Measurements from ENCODE around the gene HAND2. TPM values are rescaled to one million over a fixed set of nuclear protein-coding genes. Genes with fewer than 3 reads are reported as not detected.

HAND2 gene
- total and polyA plus RNA-seq, 4 donors: 0.20 to 0.21 TPM; not detected in 2

- Histone ChIP-seq H3K9me3 (ENCODE audit: control insufficient read depth, insufficient read depth, low read length) (peaks cover 1% of the 10 kb centered on the region), H3K4me1 (ENCODE audit: control insufficient read depth, insufficient read depth, low read length) (peaks cover 25% of the 10 kb centered on the region), H3K27ac (ENCODE audit: low read depth, low read length) (no peak overlapping the region), H3K36me3 (ENCODE audit: control insufficient read depth, insufficient read depth, low read length) (no peaks in the 10 kb centered on the region), H3K4me3 (ENCODE audit: low read depth, low read length) (no peak overlapping the region), H3K27me3 (ENCODE audit: control insufficient read depth, insufficient read depth, low read length) (peaks cover 99% of the 10 kb centered on the region)
- WGBS (ENCODE audit: insufficient coverage): no CpG with 5 or more reads among the region's 4 CpGs
- no peak for DNase-seq (ENCODE audit: low read depth in 4 of 6, low spot score in 6 of 6)
These were observed 15.3 kb downstream of the HAND2 start for GRCh38 chr4:173514641-173515217.

GRCh38 chr4:173513651-173514050 lies 16.4 kb downstream of the HAND2 start:
- no peak for DNase-seq (ENCODE audit: low read depth in 4 of 6, low spot score in 6 of 6)
- Histone ChIP-seq H3K4me1 (ENCODE audit: control insufficient read depth, insufficient read depth, low read length) (peaks cover 33% of the 10 kb centered on the region), H3K27me3 (ENCODE audit: control insufficient read depth, insufficient read depth, low read length) (peaks cover 99% of the 10 kb centered on the region), H3K27ac (ENCODE audit: low read depth, low read length) (no peak overlapping the region), H3K4me3 (ENCODE audit: low read depth, low read length) (no peak overlapping the region), H3K36me3 (ENCODE audit: control insufficient read depth, insufficient read depth, low read length) (no peaks in the 10 kb centered on the region), H3K9me3 (ENCODE audit: control insufficient read depth, insufficient read depth, low read length) (peaks cover 1% of the 10 kb centered on the region)

GRCh38 chr4:173511787-173512361 lies 18.2 kb downstream of the HAND2 start:
- Histone ChIP-seq H3K4me1 (ENCODE audit: control insufficient read depth, insufficient read depth, low read length) (peaks cover 28% of the 10 kb centered on the region), H3K4me3 (ENCODE audit: low read depth, low read length) (no peak overlapping the region), H3K36me3 (ENCODE audit: control insufficient read depth, insufficient read depth, low read length) (no peaks in the 10 kb centered on the region), H3K27me3 (ENCODE audit: control insufficient read depth, insufficient read depth, low read length) (peaks cover 99% of the 10 kb centered on the region), H3K9me3 (ENCODE audit: control insufficient read depth, insufficient read depth, low read length) (peaks cover 1% of the 10 kb centered on the region), H3K27ac (ENCODE audit: low read depth, low read length) (no peak overlapping the region)
- 13% methylated on average over 1 of the region's 3 CpGs for WGBS (ENCODE audit: insufficient coverage)
- no peak for DNase-seq (ENCODE audit: low read depth in 4 of 6, low spot score in 6 of 6)

- peak in 2 of 6 donors; percentile 71 to 87 for DNase-seq (ENCODE audit: low read depth in 4 of 6, low spot score in 6 of 6)
- 1% methylated on average over 64 of the region's 72 CpGs for WGBS (ENCODE audit: insufficient coverage)
- Histone ChIP-seq H3K27ac (ENCODE audit: low read depth, low read length) (no peak overlapping the region), H3K27me3 (ENCODE audit: control insufficient read depth, insufficient read depth, low read length) (peaks cover 99% of the 10 kb centered on the region), H3K4me3 (ENCODE audit: low read depth, low read length) (peak overlapping the region; percentile 37), H3K36me3 (ENCODE audit: control insufficient read depth, insufficient read depth, low read length) (no peaks in the 10 kb centered on the region), H3K4me1 (ENCODE audit: control insufficient read depth, insufficient read depth, low read length) (peaks cover 33% of the 10 kb centered on the region), H3K9me3 (ENCODE audit: control insufficient read depth, insufficient read depth, low read length) (peaks cover 1% of the 10 kb centered on the region)
These were observed 20.7 kb downstream of the HAND2 start for GRCh38 chr4:173509036-173510001.

GRCh38 chr4:173508386-173509035 lies 21.5 kb downstream of the HAND2 start:
- no peaks in the 10 kb centered on the region for H3K36me3 ChIP-seq (ENCODE audit: control insufficient read depth, insufficient read depth, low read length)

GRCh38 chr4:173507471-173508385 lies 22.3 kb downstream of the HAND2 start:
- no peak overlapping the region for H3K4me3 ChIP-seq (ENCODE audit: low read depth, low read length)
- no peak for DNase-seq (ENCODE audit: low read depth in 4 of 6, low spot score in 6 of 6)
- H3K27ac ChIP-seq (ENCODE audit: low read depth, low read length): no peak overlapping the region
- 27% methylated on average over 15 of the region's 27 CpGs for WGBS (ENCODE audit: insufficient coverage)
- H3K9me3 ChIP-seq (ENCODE audit: control insufficient read depth, insufficient read depth, low read length): peaks cover 1% of the 10 kb centered on the region
- H3K27me3 ChIP-seq (ENCODE audit: control insufficient read depth, insufficient read depth, low read length): peaks cover 100% of the 10 kb centered on the region
- no peaks in the 10 kb centered on the region for H3K36me3 ChIP-seq (ENCODE audit: control insufficient read depth, insufficient read depth, low read length)
- H3K4me1 ChIP-seq (ENCODE audit: control insufficient read depth, insufficient read depth, low read length): peaks cover 33% of the 10 kb centered on the region

More at GRCh38 chr4:173508386-173509035, 21.5 kb downstream of the HAND2 start:
- peaks cover 33% of the 10 kb centered on the region for H3K4me1 ChIP-seq (ENCODE audit: control insufficient read depth, insufficient read depth, low read length)
- H3K27ac ChIP-seq (ENCODE audit: low read depth, low read length): no peak overlapping the region
- WGBS (ENCODE audit: insufficient coverage): 16% methylated on average over 28 of the region's 34 CpGs
- peaks cover 100% of the 10 kb centered on the region for H3K27me3 ChIP-seq (ENCODE audit: control insufficient read depth, insufficient read depth, low read length)
- DNase-seq (ENCODE audit: low read depth in 4 of 6, low spot score in 6 of 6): no peak
- peaks cover 1% of the 10 kb centered on the region for H3K9me3 ChIP-seq (ENCODE audit: control insufficient read depth, insufficient read depth, low read length)
- H3K4me3 ChIP-seq (ENCODE audit: low read depth, low read length): no peak overlapping the region

GRCh38 chr4:173506597-173507211 lies 23.3 kb downstream of the HAND2 start:
- H3K27me3 ChIP-seq (ENCODE audit: control insufficient read depth, insufficient read depth, low read length): peaks cover 100% of the 10 kb centered on the region
- H3K36me3 ChIP-seq (ENCODE audit: control insufficient read depth, insufficient read depth, low read length): no peaks in the 10 kb centered on the region
- H3K4me1 ChIP-seq (ENCODE audit: control insufficient read depth, insufficient read depth, low read length): peaks cover 33% of the 10 kb centered on the region
- peaks cover 1% of the 10 kb centered on the region for H3K9me3 ChIP-seq (ENCODE audit: control insufficient read depth, insufficient read depth, low read length)
- DNase-seq (ENCODE audit: low read depth in 4 of 6, low spot score in 6 of 6): peak in 1 of 6 donors; percentile 22
- 4% methylated on average over 31 of the region's 35 CpGs for WGBS (ENCODE audit: insufficient coverage)
- no peak overlapping the region for H3K27ac ChIP-seq (ENCODE audit: low read depth, low read length)
- H3K4me3 ChIP-seq (ENCODE audit: low read depth, low read length): no peak overlapping the region

- peaks cover 38% of the 10 kb centered on the region for H3K4me1 ChIP-seq (ENCODE audit: control insufficient read depth, insufficient read depth, low read length)
- no peak overlapping the region for H3K4me3 ChIP-seq (ENCODE audit: low read depth, low read length)
- H3K27me3 ChIP-seq (ENCODE audit: control insufficient read depth, insufficient read depth, low read length): peaks cover 100% of the 10 kb centered on the region
- H3K36me3 ChIP-seq (ENCODE audit: control insufficient read depth, insufficient read depth, low read length): no peaks in the 10 kb centered on the region
- peaks cover 3% of the 10 kb centered on the region for H3K9me3 ChIP-seq (ENCODE audit: control insufficient read depth, insufficient read depth, low read length)
- peak in 2 of 6 donors; percentile 24 to 34 for DNase-seq (ENCODE audit: low read depth in 4 of 6, low spot score in 6 of 6)
- 7% methylated on average over 8 of the region's 9 CpGs for WGBS (ENCODE audit: insufficient coverage)
- no peak overlapping the region for H3K27ac ChIP-seq (ENCODE audit: low read depth, low read length)
These were observed 24.0 kb downstream of the HAND2 start for GRCh38 chr4:173505924-173506518.

Measured in spinal cord (tissue), 10 donors.